Natural killer cell treated with Interleukin-12 subunit alpha and Interleukin-12 subunit beta and Interleukin-15 and Interleukin-18, amount 100 ng/mL, for 72 hours (primary cell): Measurements from ENCODE around the gene NXN. TPM values are rescaled to one million over a fixed set of nuclear protein-coding genes. Genes with fewer than 3 reads are reported as not detected.
A peak's percentile ranks its signal among the peaks of the same experiment; 100 is the strongest.

ENCODE experiments used
- ATAC-seq, 2 donors: fragments of 150-1000 bp; cut with Tn5 transposase in 1 of 2; sonication (Bioruptor Pico), chemical (Tn5 transposase) in 1 of 2; 2 replicates each; pipeline ENCODE4 v1.10.0; 2021
- DNase-seq: peaks from one replicate; pipeline ENCODE4 v3.0.0; 2022; ENCODE audit warnings: low spot score
- H3K27ac Mint-ChIP-seq, 2 donors: 1 replicate in 1 of 2; 2 replicates in 1 of 2; pipeline ENCODE4 v1.8.0; 2022; ENCODE audit warnings: mixed read lengths in 2 of 2, mild to moderate bottlenecking in 1 of 2, moderate library complexity in 1 of 2
- H3K27me3 Mint-ChIP-seq, 2 donors: 1 replicate in 1 of 2; 2 replicates in 1 of 2; pipeline ENCODE4 v1.8.0; 2022; ENCODE audit warnings: mixed read lengths in 2 of 2
- H3K36me3 Mint-ChIP-seq: one replicate; pipeline ENCODE4 v1.8.0; 2022; ENCODE audit warnings: mixed read lengths
- H3K4me1 Mint-ChIP-seq, 2 donors: 1 replicate in 1 of 2; 2 replicates in 1 of 2; pipeline ENCODE4 v1.8.0; 2022; ENCODE audit warnings: low read depth in 2 of 2, mixed read lengths in 2 of 2, mild to moderate bottlenecking in 1 of 2
- H3K4me3 Mint-ChIP-seq: one replicate; pipeline ENCODE4 v1.8.0; 2022; ENCODE audit warnings: mixed read lengths
- H3K9me3 Mint-ChIP-seq: 2 replicates; pipeline ENCODE4 v1.8.0; 2022; ENCODE audit warnings: mixed read lengths
- total RNA-seq, 2 donors: library from RNA; stranded (reverse); gene quantifications; one replicate each; pipeline ENCODE4 v1.2.3, GENCODE V29; 2022

Gene NXN
- total RNA-seq, 2 donors from 2014 or later: 0.61 to 0.69 TPM

DNA sequence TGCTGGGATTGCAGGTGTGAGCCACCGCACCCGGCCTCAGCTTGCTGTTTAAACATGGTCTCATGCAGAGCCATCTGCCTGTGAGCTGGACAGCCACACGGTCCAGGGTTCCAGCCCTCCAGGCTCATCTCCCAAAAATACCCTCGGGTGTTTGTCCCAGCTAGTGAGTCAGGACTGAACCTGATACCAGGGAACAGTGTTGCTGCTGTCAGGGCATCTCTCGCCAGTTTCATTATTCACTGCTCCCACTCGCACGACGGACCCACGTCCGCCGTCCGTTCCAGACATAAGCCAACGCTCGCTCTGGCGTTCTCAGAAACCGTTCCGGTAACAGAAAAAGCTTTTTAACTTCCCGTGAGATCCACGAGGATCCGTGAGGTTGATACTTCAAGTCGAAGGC is 77.6 kb downstream of the NXN start:
- Mint-ChIP-seq H3K4me1 (no peaks in the 10 kb centered on the region), H3K36me3 (no peaks in the 10 kb centered on the region), H3K27ac (no peak overlapping the region), H3K27me3 (peaks cover 30 to 59% of the 10 kb centered on the region in 2 donors), H3K9me3 (no peaks in the 10 kb centered on the region), H3K4me3 (no peak overlapping the region)
- DNase-seq (no peak), ATAC-seq (no peak)

DNA sequence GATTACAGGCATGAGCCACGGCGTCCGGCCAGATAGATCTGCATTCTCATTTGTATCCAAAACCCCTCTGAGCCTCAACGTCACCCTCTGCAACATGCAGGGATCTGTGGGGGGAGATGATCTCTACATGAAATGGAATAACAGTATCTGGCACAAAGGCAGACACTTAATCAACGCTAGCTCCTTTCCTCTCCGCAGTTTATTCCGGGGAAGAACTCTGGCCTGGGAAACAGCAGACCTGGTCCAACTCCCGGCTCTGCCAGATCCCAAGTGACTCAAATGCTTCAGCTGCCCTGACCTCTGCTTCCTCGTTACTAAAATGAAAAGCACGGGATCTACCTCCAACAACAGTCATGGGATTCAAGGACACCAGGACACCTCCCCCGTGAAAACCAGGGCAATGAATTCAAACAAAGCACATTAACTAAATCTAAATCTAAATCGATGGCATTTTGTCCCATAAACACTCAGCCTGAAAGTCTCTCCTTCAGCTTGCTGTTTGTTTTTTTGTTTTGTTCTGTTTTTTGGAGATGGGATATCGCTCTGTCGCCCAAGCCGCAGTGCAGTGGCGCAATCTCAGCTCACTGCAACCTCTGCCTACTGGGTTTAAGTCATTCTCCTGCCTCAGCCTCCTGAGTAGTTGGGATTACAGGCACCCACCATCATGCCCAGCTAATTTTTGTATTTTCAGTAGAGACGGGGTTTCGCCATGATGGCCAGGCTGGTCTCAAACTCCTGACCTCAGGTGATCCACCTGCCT is 78.2 kb downstream of the NXN start:
- H3K4me3 Mint-ChIP-seq: no peak overlapping the region
- no peaks in the 10 kb centered on the region for H3K36me3 Mint-ChIP-seq
- H3K27me3 Mint-ChIP-seq: peaks cover 32 to 60% of the 10 kb centered on the region in 2 donors
- DNase-seq (no peak), ATAC-seq (no peak)
- no peak overlapping the region for H3K27ac Mint-ChIP-seq
- H3K4me1 Mint-ChIP-seq: no peaks in the 10 kb centered on the region
- no peaks in the 10 kb centered on the region for H3K9me3 Mint-ChIP-seq

DNA sequence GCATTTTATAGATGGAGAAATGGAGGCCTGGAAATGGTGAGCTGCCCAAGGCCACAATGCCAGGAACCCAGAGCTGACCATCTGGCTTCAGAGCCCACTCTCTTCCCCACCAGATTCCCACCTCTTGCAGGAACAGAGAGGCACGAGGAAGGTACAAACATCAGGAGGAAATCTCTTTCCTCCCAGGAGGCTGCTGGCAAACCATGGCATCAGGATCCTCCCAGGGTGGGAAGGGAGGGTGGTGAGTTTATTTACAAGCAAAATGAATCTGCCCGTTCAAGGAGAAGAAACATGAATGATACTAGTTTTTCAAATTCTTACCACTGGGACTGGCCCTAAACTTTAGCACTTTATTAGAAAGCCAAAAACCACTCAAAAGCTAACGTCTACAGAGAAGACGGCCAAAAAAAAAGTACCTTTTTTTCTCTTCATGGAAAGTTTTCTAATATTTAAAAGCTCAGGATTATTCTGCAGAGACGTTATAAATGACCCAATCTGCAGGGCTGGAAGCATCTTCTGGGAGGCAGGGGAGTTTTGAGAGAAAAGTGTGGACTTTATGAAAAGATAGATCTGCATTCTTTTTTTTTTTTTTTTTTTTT is 79.1 kb downstream of the NXN start:
- ATAC-seq (no peak), DNase-seq (no peak)
- no peaks in the 10 kb centered on the region for H3K9me3 Mint-ChIP-seq
- peaks cover 32 to 59% of the 10 kb centered on the region in 2 donors for H3K27me3 Mint-ChIP-seq
- H3K36me3 Mint-ChIP-seq: no peaks in the 10 kb centered on the region
- no peak overlapping the region for H3K27ac Mint-ChIP-seq
- H3K4me1 Mint-ChIP-seq: no peaks in the 10 kb centered on the region
- H3K4me3 Mint-ChIP-seq: no peak overlapping the region

DNA sequence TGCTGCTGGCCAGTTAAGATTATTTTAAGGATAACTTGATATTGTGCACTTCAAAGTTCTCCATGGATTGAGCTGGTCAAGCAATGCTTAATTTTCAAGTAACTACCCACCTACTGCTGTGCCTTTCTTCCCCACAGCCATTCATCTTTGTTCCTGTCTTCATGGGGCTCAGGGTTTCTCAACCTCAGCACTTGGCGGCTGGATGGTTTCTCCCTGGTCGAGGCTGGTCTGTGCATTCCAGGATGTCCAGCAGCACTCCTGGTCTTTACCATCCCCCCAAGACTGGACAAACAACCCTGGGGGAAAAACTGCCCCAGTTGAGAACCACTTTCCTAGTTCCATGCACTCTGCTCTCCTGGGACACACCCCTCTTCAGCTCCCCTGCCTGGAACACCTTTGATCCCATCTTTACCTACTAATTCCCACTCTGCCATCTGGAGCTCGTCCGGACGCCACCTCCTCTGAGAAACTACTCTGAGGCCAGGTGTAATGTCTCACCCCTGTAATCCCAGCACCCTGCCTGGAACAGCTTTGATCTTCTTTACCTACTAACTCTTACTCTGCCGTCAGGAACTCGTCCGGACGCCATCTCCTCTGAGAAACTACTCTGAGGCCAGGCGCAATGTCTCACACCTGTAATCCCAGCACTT is 81.5 kb downstream of the NXN start:
- no peaks in the 10 kb centered on the region for H3K36me3 Mint-ChIP-seq
- no peaks in the 10 kb centered on the region for H3K9me3 Mint-ChIP-seq
- DNase-seq: no peak
- peak in 1 of 2 donors; percentile 31 for ATAC-seq
- no peak overlapping the region for H3K27ac Mint-ChIP-seq
- H3K4me1 Mint-ChIP-seq: no peaks in the 10 kb centered on the region
- H3K4me3 Mint-ChIP-seq: no peak overlapping the region
- peaks cover 23 to 36% of the 10 kb centered on the region in 2 donors for H3K27me3 Mint-ChIP-seq

DNA sequence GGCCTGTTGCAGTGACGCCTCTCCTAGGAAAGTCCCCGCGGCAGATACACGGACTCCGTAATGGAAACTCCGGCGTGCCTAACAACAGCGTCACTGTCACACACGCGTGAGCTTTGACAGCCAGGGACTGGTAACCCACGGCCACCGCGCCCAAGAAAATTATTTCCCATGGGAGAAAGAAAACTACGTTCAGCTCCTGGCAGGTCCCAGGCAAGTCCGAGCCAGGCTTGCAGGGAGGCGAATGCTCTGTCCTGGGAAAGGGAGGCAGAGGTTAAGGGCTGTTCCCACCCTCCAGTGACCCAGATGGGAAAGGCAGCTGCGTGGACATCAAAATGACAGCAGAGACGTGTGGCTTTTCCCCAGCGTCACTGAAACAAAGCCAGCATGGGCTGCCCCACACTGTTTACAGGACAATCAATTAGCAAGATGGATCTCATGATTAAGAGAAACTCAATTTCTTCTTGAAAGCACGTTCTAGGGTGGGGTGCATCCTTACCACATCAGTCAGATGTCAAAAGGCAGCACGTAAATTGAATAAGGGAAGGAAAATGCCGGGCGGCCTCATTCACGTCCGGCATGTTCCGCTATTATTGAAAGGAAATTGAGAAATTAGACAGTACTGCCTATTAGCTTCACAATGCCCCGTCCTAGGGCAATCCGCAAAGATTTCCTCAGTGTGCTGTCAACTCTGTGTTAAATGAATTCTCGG is 82.5 kb downstream of the NXN start:
- ATAC-seq (no peak), DNase-seq (no peak)
- Mint-ChIP-seq H3K27ac (no peak overlapping the region), H3K36me3 (no peaks in the 10 kb centered on the region), H3K4me3 (no peak overlapping the region), H3K27me3 (peaks cover 22 to 26% of the 10 kb centered on the region in 2 donors), H3K9me3 (no peaks in the 10 kb centered on the region), H3K4me1 (no peaks in the 10 kb centered on the region)

DNA sequence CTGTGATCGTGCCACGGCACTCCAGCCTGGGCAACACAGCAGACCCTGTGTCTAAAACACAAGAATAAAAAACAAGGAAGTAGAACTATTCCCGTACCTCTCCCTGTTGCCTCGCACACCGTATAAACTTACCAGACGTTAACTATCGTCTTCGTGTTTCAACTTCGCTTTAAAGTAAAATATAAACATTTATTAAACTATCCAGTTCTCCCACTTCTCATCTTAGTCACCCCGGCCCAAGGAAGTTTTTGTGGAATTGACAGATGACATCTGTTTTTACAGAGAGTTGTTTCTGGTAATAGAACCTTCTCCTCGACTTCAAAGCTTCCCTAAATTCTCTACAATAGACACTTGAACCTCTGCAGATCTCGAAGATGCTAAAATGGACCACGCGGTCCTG is 83.1 kb downstream of the NXN start:
- Mint-ChIP-seq H3K4me1 (no peaks in the 10 kb centered on the region), H3K27me3 (peaks cover 20 to 26% of the 10 kb centered on the region in 2 donors), H3K9me3 (no peaks in the 10 kb centered on the region), H3K4me3 (no peak overlapping the region), H3K27ac (no peak overlapping the region), H3K36me3 (no peaks in the 10 kb centered on the region)
- DNase-seq (no peak), ATAC-seq (no peak)

DNA sequence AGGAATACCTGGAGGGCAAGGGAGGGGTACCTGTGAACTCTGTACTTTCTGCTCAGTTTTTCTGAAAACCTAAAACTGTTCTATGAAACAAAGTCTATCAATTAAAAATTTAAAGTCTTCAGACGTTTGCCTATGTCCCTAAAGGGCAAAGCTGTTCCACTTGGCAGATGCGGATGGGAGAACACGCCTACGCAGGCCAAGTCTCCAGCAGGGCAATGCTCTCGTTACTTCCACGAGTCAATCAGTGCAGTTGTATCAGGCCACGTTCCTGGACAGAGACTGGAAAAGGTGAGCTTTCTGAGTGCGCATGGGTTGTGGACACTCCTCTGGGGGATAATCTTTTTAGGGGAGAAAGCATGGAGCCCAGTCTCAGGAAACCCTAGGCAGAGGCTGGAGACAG is 86.6 kb downstream of the NXN start:
- H3K9me3 Mint-ChIP-seq: no peaks in the 10 kb centered on the region
- H3K27me3 Mint-ChIP-seq: peaks cover 27 to 38% of the 10 kb centered on the region in 2 donors
- no peak overlapping the region for H3K27ac Mint-ChIP-seq
- peaks cover 0 to 11% of the 10 kb centered on the region in 2 donors for H3K4me1 Mint-ChIP-seq
- no peak overlapping the region for H3K4me3 Mint-ChIP-seq
- no peak for DNase-seq
- ATAC-seq: no peak
- no peaks in the 10 kb centered on the region for H3K36me3 Mint-ChIP-seq

DNA sequence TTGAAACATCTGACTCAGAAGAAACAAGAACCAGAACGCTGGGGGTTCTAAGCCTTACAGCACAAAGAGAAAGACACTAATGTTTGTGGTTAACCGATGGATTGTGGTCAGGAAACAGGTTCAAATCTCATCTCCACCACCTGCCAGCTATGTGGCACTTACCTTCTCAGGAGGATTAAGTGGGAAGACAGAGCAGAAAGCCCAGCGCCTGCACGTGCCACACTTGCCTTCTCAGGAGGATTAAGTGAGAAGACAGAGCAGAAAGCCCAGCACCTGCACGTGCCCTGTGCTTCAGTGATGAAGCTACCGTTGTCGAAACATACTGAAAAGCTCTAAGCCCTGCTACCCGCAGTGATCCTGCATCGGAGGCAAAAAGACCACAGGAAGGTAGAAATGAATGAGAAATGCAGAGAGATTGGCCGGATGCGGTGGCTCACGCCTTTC is 90.6 kb downstream of the NXN start:
- Mint-ChIP-seq H3K27me3 (peaks cover 25 to 28% of the 10 kb centered on the region in 2 donors), H3K27ac (no peak overlapping the region), H3K4me1 (peaks cover 0 to 11% of the 10 kb centered on the region in 2 donors), H3K9me3 (no peaks in the 10 kb centered on the region), H3K36me3 (no peaks in the 10 kb centered on the region), H3K4me3 (no peak overlapping the region)
- ATAC-seq (peak in 1 of 2 donors; percentile 75), DNase-seq (no peak)

DNA sequence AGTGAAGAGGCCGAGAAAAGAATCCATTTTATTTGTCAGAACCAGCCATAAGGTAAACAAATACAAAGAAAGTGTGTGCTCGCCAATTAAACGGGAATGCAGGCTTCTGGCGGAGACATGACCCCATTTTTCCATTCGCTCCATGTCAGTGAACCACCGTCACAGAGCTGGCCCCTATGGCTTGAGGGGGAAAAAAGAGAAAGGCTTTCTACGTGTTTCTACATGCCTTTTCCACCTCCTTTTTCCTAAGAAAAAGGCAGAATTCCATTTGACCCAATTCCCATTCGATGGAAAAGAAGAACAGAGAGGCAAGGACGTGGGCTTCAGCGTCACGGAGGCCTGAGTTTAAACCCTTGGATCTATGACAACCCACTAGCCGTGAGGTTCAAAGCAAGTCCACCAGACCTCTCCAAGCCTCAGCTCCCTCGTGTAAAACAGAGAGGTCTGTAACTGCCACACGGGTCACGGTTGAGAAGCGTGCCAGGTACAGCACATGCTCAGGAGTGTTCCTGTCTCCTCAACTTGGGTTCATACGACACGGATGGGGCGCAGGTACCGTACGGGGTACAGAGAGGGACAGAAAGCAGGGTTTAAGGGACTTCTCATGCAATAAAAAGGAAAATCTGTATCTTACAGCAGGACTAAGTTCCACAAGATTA is 91.9 kb downstream of the NXN start:
- no peaks in the 10 kb centered on the region for H3K9me3 Mint-ChIP-seq
- no peak overlapping the region for H3K27ac Mint-ChIP-seq
- H3K36me3 Mint-ChIP-seq: no peaks in the 10 kb centered on the region
- peaks cover 25 to 28% of the 10 kb centered on the region in 2 donors for H3K27me3 Mint-ChIP-seq
- DNase-seq (no peak), ATAC-seq (no peak)
- H3K4me3 Mint-ChIP-seq: no peak overlapping the region
- H3K4me1 Mint-ChIP-seq: peaks cover 0 to 11% of the 10 kb centered on the region in 2 donors

DNA sequence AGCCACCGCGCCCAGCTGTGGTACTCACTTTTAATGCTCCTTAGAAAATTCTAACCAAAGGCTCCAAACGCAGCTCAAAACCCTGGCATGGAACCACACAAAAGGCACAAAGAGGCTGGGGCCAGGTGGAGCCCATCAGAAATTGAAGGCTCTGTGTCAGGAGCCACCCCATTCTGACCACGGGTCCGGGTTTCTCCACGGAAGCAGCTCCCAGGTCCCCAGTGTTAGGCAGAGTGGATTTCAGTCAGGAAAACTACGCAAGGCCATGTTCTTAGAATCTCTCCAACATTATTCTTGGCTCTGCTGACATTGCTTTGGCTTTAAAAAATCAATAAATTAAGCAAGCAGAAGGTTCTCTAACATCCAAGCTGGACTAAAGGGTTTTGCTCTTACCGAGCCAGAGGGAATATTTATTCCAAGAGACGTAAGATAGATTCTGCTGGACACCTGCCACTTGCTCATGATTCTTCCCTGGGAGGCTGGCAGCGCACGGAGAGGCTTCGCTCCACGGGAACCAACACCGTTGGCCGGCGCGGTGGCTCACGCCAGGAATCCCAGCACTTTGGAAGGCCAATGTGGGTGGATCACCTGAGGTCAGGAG is 93.5 kb downstream of the NXN start:
- Mint-ChIP-seq H3K36me3 (no peaks in the 10 kb centered on the region), H3K4me3 (no peak overlapping the region), H3K27ac (no peak overlapping the region), H3K9me3 (no peaks in the 10 kb centered on the region), H3K4me1 (peaks cover 0 to 11% of the 10 kb centered on the region in 2 donors), H3K27me3 (peaks cover 23% of the 10 kb centered on the region in 2 donors)
- DNase-seq (no peak), ATAC-seq (no peak)

DNA sequence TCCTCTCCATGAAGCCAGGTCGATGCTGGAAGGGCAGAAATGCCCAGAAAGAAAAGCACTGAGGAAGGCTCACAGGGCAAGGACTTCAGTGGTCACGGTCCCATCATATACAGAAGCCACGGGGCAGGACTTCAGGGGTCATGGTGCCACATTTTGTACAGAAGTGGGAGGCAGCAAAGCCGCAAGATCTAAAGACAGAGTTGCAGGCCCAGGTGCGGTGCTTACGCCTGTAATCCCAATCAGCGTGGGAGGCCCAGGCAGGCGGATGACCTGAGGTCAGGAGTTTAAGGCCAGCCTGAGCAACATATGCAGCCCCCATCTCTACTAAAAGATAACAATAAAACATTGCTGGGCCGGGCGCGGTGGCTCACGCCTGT is 96.0 kb downstream of the NXN start:
- Mint-ChIP-seq H3K27ac (no peak overlapping the region), H3K4me1 (peaks cover 0 to 4% of the 10 kb centered on the region in 2 donors), H3K36me3 (no peaks in the 10 kb centered on the region), H3K27me3 (peaks cover 0 to 15% of the 10 kb centered on the region in 2 donors), H3K4me3 (no peak overlapping the region), H3K9me3 (no peaks in the 10 kb centered on the region)
- no peak for DNase-seq
- ATAC-seq: no peak

DNA sequence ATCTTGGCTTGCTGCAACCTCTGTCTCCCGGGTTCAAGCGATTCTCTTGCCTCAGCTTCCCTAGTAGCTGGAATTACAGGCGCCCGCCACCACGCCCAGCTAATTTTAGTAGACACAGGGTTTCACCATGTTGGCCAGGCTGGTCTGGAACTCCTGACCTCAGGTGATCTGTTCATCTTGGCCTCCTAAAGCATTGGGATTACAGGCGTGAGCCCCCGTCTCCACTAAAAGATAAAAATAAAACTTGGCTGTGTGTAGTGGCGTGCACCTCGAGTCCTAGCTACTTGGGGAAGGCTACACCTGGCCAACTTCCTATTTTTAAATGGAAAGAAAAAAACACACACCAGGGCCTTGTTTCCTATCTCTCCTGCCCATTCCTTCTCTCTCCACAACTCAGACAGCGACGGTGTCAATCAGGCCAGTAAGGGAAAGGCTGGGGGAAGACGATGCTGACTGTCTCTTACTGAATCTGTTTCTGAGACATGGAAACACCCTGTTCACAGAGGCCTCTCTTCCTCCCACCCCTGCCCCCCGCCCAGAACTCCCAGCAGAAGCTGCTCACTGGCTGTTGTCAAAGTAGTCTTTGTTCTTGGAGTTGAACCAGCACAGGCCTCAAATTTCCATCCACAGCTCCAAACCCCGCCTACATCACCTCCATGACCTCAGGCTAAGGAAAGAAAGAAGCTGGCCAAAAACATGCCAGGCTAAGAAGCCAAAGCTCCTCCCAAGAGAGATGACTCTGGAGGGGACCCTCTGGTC is 96.6 kb downstream of the NXN start:
- Mint-ChIP-seq H3K27me3 (peaks cover 4 to 17% of the 10 kb centered on the region in 2 donors), H3K36me3 (no peaks in the 10 kb centered on the region)

More for the DNA sequence above, 96.6 kb downstream of the NXN start:
- ATAC-seq (no peak), DNase-seq (no peak)
- Mint-ChIP-seq H3K4me1 (peaks cover 0 to 4% of the 10 kb centered on the region in 2 donors), H3K4me3 (no peak overlapping the region), H3K27ac (no peak overlapping the region), H3K9me3 (no peaks in the 10 kb centered on the region)
